GM23338 (cell line): ENCODE measurements around the gene GLT6D1. TPM values are rescaled to one million over a fixed set of nuclear protein-coding genes. Genes with fewer than 3 reads are reported as not detected.

Experiments
- ATAC-seq: fragments of 200-7000 bp; cut with Tn5 transposase; 3 replicates; pipeline ENCODE4 v1.9.1; 2020
- DNase-seq: peaks from one replicate; pipeline ENCODE4 v3.0.0-alpha.2; 2015; ENCODE audit warnings: low spot score
- H2AFZ ChIP-seq: fragments of 200-600 bp; sonication (generic); 2 replicates; pipeline ENCODE4 v1.8.0; 2016; ENCODE audit warnings: antibody characterized with exemption, mild to moderate bottlenecking, moderate library complexity
- H3F3A ChIP-seq: fragments of 200-600 bp; sonication (generic); replicated peaks from 2 replicates; pipeline ENCODE4 v1.8.0; 2017; ENCODE audit warnings: antibody characterized with exemption, mixed run types, low read depth
- H3K27ac ChIP-seq: fragments of 200-600 bp; sonication (generic); 2 replicates; pipeline ENCODE4 v1.6.1; 2016; ENCODE audit warnings: low read depth
- H3K27me3 ChIP-seq: fragments of 200-600 bp; sonication (generic); 2 replicates; pipeline ENCODE4 v1.8.0; 2016; ENCODE audit warnings: mild to moderate bottlenecking, mixed run types, moderate library complexity; ENCODE audit not compliant: insufficient read depth
- H3K36me3 ChIP-seq: fragments of 200-600 bp; sonication (generic); 2 replicates; pipeline ENCODE4 v1.8.0; 2016; ENCODE audit warnings: mild to moderate bottlenecking; ENCODE audit not compliant: insufficient read depth
- H3K4me1 ChIP-seq: fragments of 200-600 bp; sonication (generic); 2 replicates; pipeline ENCODE4 v1.8.0; 2016; ENCODE audit warnings: mild to moderate bottlenecking, moderate library complexity; ENCODE audit not compliant: insufficient read depth
- H3K4me2 ChIP-seq: fragments of 200-600 bp; sonication (generic); 2 replicates; pipeline ENCODE4 v1.7.1; 2017; ENCODE audit warnings: mixed run types
- H3K4me3 ChIP-seq: fragments of 200-600 bp; sonication (generic); 2 replicates; pipeline ENCODE4 v1.6.1; 2016; ENCODE audit warnings: mixed run types
- H3K79me2 ChIP-seq: fragments of 200-600 bp; sonication (generic); replicated peaks from 2 replicates; pipeline ENCODE4 v1.8.0; 2017; ENCODE audit warnings: mild to moderate bottlenecking; ENCODE audit not compliant: insufficient read depth
- H3K9me2 ChIP-seq: fragments of 200-600 bp; sonication (generic); 2 replicates; pipeline ENCODE4 v1.8.0; 2017; ENCODE audit not compliant: insufficient read depth
- H4K20me1 ChIP-seq: fragments of 200-600 bp; sonication (generic); replicated peaks from 2 replicates; pipeline ENCODE4 v1.8.0; 2017; ENCODE audit warnings: mild to moderate bottlenecking; ENCODE audit not compliant: insufficient read depth
- H3K27ac Mint-ChIP-seq: 2 replicates; pipeline ENCODE4 v1.8.0; 2020; ENCODE audit warnings: inconsistent platforms, mild to moderate bottlenecking, moderate library complexity, mixed read lengths
- H3K27me3 Mint-ChIP-seq: 3 replicates; pipeline ENCODE4 v1.8.0; 2022; ENCODE audit warnings: low read depth, mild to moderate bottlenecking, moderate library complexity, mixed read lengths, inconsistent platforms; ENCODE audit not compliant: insufficient read depth, poor library complexity
- H3K36me3 Mint-ChIP-seq: 3 replicates; pipeline ENCODE4 v1.8.0; 2021; ENCODE audit warnings: low read depth, mild to moderate bottlenecking, inconsistent platforms, moderate library complexity, mixed read lengths
- H3K4me1 Mint-ChIP-seq: 3 replicates; pipeline ENCODE4 v1.8.0; 2020; ENCODE audit warnings: mild to moderate bottlenecking, inconsistent platforms, mixed read lengths
- H3K4me3 Mint-ChIP-seq: 3 replicates; pipeline ENCODE4 v1.8.0; 2021; ENCODE audit warnings: moderate library complexity, mild to moderate bottlenecking, inconsistent platforms, mixed read lengths
- H3K9me3 Mint-ChIP-seq: 3 replicates; pipeline ENCODE4 v1.8.0; 2020; ENCODE audit warnings: moderate library complexity, mild to moderate bottlenecking, inconsistent platforms, mixed read lengths
- CREB1 ChIP-seq: fragments of 250-450 bp; sonication (Bioruptor Pico); IDR thresholded peaks from 2 replicates; pipeline ENCODE4 v1.5.0; 2020; ENCODE audit warnings: low read depth, mild to moderate bottlenecking, moderate library complexity
- EZH2 ChIP-seq: fragments of 200-600 bp; sonication (generic); IDR thresholded peaks from one replicate; pipeline ENCODE4 v1.8.0; 2017; ENCODE audit warnings: antibody characterized with exemption, mild to moderate bottlenecking, low read depth; ENCODE audit not compliant: unreplicated experiment
- EZH2phosphoT487 ChIP-seq: fragments of 200-600 bp; sonication (generic); IDR thresholded peaks from one replicate; pipeline ENCODE4 v1.8.1; 2018; ENCODE audit warnings: antibody characterized with exemption; ENCODE audit not compliant: unreplicated experiment
- JUNB ChIP-seq: IDR thresholded peaks from one replicate; pipeline ENCODE4 v1.6.1; 2016; ENCODE audit warnings: antibody characterized with exemption; ENCODE audit not compliant: unreplicated experiment
- POLR2AphosphoS5 ChIP-seq: IDR thresholded peaks from 2 replicates; pipeline ENCODE4 v1.6.1; 2016; ENCODE audit warnings: antibody characterized with exemption, low read depth
- STAT1 ChIP-seq: IDR thresholded peaks from one replicate; pipeline ENCODE4 v1.6.1; 2016; ENCODE audit warnings: antibody characterized with exemption; ENCODE audit not compliant: unreplicated experiment
- ZNF331 ChIP-seq: fragments of 250-450 bp; sonication (Bioruptor Pico); IDR thresholded peaks from 2 replicates; pipeline ENCODE4 v1.5.0; 2020; ENCODE audit warnings: low read depth, mild to moderate bottlenecking, moderate library complexity
- polyA plus RNA-seq: library from polyadenylated mRNA; unstranded; fragments of >200 nt; fragmentation: Nextera tagmentation; extraction: Ambion mirVana; gene quantifications from 2 replicates; pipeline ENCODE4 v1.2.1, GENCODE V29; 2016
- total RNA-seq: library from RNA; depleted of rRNA; stranded (reverse); fragments of >200 nt; shearing (Covaris generic); gene quantifications from 2 replicates; pipeline ENCODE4 v1.2.3, GENCODE V29; 2014
- TF ChIP-seq, protein P1 (sequence below): fragments of 250-450 bp; sonication (Bioruptor Pico); IDR thresholded peaks from 2 replicates; pipeline ENCODE4 v1.5.0; 2020; ENCODE audit warnings: mild to moderate bottlenecking, moderate library complexity
- TF ChIP-seq, protein P2 (sequence below): IDR thresholded peaks from 2 replicates; pipeline ENCODE4 v1.6.1; 2016; ENCODE audit warnings: antibody characterized with exemption
- TF ChIP-seq, protein P3 (sequence below): IDR thresholded peaks from one replicate; pipeline ENCODE4 v1.6.1; 2018; ENCODE audit warnings: antibody characterized with exemption; ENCODE audit not compliant: unreplicated experiment
- TF ChIP-seq, protein P4 (sequence below), 2 experiments: fragments of 200-600 bp in 1 of 2; sonication (generic) in 1 of 2; conservative IDR thresholded peaks; 2 replicates each; pipeline versions ENCODE4 v1.5.1 to v1.6.1; 2016 to 2017; ENCODE audit warnings: antibody characterized with exemption in 2 of 2, low read depth in 2 of 2, mild to moderate bottlenecking in 2 of 2, moderate library complexity in 1 of 2

Gene GLT6D1
- total and polyA plus RNA-seq, 2 experiments from 2014 or later: not detected

DNA sequence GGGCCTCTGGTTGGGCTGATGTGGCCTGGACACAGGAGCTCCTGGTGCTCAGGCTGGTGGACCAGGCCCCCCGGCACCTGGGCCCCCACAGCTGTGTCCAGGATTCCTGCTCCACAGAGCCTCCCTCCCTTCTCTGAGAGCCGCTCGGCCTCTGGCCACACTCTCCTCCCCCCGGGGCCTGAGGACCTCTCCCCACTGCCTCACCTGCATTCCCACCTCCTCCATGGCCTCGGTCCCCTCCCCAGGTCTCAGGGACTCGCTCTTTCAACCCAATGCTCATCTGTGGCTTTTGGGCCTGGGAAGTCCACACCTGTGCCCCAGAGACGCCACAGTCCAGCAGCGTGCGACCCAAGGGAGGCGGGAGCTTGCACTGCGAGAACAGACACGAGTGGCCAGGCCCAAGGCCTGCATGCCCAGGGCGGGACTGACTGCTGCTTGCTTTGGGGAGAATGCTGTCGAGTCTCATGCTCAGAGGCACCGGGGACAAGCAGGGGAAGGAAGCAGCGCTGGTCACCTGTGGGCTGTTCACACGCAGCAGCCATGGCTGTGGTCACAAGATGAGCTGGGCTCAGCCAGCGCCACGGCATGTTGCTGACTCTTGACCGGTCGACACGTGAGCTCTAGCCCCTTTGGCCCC lies 63.2 kb downstream of the GLT6D1 start:
- Histone ChIP-seq H3K4me3 (no peak overlapping the region), H3K4me1 (no peaks in the 10 kb centered on the region), H3K9me2 (0 out of 2 replicates have a peak, but pooled peaks cover 6% of the 10 kb centered on the region), H3K79me2 (no peaks in the 10 kb centered on the region), H3K27ac (no peak overlapping the region), H4K20me1 (no peaks in the 10 kb centered on the region), H2AFZ (no peak overlapping the region), H3K4me2 (no peak overlapping the region), H3K27me3 (no peaks in the 10 kb centered on the region), H3K36me3 (no peaks in the 10 kb centered on the region), H3F3A (no peaks in the 10 kb centered on the region)
- Mint-ChIP-seq H3K9me3 (peaks cover 1% of the 10 kb centered on the region), H3K36me3 (no peaks in the 10 kb centered on the region), H3K4me1 (no peaks in the 10 kb centered on the region; the same call in 2 of the 3 replicates), H3K27me3 (no peaks in the 10 kb centered on the region), H3K27ac (no peak overlapping the region), H3K4me3 (no peak overlapping the region)
- ATAC-seq: no peak
- DNase-seq: no peak
- TF ChIP-seq CREB1 (CRISPR knock-in tag) (no peak), STAT1 (no peak), EZH2phosphoT487 (no peak), EZH2 (no peak), POLR2AphosphoS5 (no peak), ZNF331 (CRISPR knock-in tag) (no peak), JUNB (no peak)
- TF ChIP-seq, protein P1, sequence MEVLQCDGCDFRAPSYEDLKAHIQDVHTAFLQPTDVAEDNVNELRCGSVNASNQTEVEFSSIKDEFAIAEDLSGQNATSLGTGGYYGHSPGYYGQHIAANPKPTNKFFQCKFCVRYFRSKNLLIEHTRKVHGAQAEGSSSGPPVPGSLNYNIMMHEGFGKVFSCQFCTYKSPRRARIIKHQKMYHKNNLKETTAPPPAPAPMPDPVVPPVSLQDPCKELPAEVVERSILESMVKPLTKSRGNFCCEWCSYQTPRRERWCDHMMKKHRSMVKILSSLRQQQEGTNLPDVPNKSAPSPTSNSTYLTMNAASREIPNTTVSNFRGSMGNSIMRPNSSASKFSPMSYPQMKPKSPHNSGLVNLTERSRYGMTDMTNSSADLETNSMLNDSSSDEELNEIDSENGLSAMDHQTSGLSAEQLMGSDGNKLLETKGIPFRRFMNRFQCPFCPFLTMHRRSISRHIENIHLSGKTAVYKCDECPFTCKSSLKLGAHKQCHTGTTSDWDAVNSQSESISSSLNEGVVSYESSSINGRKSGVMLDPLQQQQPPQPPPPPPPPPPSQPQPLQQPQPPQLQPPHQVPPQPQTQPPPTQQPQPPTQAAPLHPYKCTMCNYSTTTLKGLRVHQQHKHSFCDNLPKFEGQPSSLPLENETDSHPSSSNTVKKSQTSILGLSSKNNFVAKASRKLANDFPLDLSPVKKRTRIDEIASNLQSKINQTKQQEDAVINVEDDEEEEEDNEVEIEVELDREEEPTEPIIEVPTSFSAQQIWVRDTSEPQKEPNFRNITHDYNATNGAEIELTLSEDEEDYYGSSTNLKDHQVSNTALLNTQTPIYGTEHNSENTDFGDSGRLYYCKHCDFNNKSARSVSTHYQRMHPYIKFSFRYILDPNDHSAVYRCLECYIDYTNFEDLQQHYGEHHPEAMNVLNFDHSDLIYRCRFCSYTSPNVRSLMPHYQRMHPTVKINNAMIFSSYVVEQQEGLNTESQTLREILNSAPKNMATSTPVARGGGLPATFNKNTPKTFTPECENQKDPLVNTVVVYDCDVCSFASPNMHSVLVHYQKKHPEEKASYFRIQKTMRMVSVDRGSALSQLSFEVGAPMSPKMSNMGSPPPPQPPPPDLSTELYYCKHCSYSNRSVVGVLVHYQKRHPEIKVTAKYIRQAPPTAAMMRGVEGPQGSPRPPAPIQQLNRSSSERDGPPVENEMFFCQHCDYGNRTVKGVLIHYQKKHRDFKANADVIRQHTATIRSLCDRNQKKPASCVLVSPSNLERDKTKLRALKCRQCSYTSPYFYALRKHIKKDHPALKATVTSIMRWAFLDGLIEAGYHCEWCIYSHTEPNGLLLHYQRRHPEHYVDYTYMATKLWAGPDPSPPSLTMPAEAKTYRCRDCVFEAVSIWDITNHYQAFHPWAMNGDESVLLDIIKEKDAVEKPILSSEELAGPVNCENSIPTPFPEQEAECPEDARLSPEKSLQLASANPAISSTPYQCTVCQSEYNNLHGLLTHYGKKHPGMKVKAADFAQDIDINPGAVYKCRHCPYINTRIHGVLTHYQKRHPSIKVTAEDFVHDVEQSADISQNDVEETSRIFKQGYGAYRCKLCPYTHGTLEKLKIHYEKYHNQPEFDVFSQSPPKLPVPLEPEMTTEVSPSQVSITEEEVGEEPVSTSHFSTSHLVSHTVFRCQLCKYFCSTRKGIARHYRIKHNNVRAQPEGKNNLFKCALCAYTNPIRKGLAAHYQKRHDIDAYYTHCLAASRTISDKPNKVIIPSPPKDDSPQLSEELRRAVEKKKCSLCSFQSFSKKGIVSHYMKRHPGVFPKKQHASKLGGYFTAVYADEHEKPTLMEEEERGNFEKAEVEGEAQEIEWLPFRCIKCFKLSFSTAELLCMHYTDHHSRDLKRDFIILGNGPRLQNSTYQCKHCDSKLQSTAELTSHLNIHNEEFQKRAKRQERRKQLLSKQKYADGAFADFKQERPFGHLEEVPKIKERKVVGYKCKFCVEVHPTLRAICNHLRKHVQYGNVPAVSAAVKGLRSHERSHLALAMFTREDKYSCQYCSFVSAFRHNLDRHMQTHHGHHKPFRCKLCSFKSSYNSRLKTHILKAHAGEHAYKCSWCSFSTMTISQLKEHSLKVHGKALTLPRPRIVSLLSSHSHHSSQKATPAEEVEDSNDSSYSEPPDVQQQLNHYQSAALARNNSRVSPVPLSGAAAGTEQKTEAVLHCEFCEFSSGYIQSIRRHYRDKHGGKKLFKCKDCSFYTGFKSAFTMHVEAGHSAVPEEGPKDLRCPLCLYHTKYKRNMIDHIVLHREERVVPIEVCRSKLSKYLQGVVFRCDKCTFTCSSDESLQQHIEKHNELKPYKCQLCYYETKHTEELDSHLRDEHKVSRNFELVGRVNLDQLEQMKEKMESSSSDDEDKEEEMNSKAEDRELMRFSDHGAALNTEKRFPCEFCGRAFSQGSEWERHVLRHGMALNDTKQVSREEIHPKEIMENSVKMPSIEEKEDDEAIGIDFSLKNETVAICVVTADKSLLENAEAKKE (CRISPR knock-in tag): no peak
- TF ChIP-seq, protein P2, sequence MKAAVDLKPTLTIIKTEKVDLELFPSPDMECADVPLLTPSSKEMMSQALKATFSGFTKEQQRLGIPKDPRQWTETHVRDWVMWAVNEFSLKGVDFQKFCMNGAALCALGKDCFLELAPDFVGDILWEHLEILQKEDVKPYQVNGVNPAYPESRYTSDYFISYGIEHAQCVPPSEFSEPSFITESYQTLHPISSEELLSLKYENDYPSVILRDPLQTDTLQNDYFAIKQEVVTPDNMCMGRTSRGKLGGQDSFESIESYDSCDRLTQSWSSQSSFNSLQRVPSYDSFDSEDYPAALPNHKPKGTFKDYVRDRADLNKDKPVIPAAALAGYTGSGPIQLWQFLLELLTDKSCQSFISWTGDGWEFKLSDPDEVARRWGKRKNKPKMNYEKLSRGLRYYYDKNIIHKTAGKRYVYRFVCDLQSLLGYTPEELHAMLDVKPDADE: no peak
- TF ChIP-seq, protein P3, sequence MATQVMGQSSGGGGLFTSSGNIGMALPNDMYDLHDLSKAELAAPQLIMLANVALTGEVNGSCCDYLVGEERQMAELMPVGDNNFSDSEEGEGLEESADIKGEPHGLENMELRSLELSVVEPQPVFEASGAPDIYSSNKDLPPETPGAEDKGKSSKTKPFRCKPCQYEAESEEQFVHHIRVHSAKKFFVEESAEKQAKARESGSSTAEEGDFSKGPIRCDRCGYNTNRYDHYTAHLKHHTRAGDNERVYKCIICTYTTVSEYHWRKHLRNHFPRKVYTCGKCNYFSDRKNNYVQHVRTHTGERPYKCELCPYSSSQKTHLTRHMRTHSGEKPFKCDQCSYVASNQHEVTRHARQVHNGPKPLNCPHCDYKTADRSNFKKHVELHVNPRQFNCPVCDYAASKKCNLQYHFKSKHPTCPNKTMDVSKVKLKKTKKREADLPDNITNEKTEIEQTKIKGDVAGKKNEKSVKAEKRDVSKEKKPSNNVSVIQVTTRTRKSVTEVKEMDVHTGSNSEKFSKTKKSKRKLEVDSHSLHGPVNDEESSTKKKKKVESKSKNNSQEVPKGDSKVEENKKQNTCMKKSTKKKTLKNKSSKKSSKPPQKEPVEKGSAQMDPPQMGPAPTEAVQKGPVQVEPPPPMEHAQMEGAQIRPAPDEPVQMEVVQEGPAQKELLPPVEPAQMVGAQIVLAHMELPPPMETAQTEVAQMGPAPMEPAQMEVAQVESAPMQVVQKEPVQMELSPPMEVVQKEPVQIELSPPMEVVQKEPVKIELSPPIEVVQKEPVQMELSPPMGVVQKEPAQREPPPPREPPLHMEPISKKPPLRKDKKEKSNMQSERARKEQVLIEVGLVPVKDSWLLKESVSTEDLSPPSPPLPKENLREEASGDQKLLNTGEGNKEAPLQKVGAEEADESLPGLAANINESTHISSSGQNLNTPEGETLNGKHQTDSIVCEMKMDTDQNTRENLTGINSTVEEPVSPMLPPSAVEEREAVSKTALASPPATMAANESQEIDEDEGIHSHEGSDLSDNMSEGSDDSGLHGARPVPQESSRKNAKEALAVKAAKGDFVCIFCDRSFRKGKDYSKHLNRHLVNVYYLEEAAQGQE: no peak
- TF ChIP-seq, protein P4, sequence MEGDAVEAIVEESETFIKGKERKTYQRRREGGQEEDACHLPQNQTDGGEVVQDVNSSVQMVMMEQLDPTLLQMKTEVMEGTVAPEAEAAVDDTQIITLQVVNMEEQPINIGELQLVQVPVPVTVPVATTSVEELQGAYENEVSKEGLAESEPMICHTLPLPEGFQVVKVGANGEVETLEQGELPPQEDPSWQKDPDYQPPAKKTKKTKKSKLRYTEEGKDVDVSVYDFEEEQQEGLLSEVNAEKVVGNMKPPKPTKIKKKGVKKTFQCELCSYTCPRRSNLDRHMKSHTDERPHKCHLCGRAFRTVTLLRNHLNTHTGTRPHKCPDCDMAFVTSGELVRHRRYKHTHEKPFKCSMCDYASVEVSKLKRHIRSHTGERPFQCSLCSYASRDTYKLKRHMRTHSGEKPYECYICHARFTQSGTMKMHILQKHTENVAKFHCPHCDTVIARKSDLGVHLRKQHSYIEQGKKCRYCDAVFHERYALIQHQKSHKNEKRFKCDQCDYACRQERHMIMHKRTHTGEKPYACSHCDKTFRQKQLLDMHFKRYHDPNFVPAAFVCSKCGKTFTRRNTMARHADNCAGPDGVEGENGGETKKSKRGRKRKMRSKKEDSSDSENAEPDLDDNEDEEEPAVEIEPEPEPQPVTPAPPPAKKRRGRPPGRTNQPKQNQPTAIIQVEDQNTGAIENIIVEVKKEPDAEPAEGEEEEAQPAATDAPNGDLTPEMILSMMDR (conservative IDR thresholded peaks at IDR 0.05; ENCODE audit: low read depth in 2 of 2): no peak
